ENCODE measurements around the gene RALGPS2. TPM values are rescaled to one million over a fixed set of nuclear protein-coding genes. Genes with fewer than 3 reads are reported as not detected.

The RALGPS2 gene
- total RNA-seq, 5 donors from 2014 or later (not counting 1 experiment from before 2014, with no cell fraction given), result 11.2 to 17.5 (median 12.4) TPM

- ChIA-PET POLR2A (no interaction called here), CTCF (no interaction called here)
- DNase-seq (no peak), ATAC-seq (replicated peaks in 1 of 4) (no peak)
- H3K27me3 ChIP-seq (replicated peaks in 1 of 2; ENCODE audit: control insufficient read depth in 2 of 2, extremely low read depth in 1 of 2, insufficient read depth in 2 of 2, low read length in 1 of 2), result peaks cover 0 to 10% of the 10 kb centered on the region in 2 experiments
- no peak overlapping the region for H3K4me3 Mint-ChIP-seq
- H3K27me3 Mint-ChIP-seq, result peaks cover 0 to 9% of the 10 kb centered on the region in 2 donors
- no peaks in the 10 kb centered on the region for H3K9me3 ChIP-seq
- no peaks in the 10 kb centered on the region for H3K4me1 ChIP-seq (ENCODE audit: control insufficient read depth in 1 of 2, extremely low read depth in 1 of 2, insufficient read depth in 2 of 2, low read length in 2 of 2)
- no peak overlapping the region for H3K27ac ChIP-seq (ENCODE audit: low read length)
- H3K4me3 ChIP-seq (ENCODE audit: control insufficient read depth in 1 of 2, extremely low read depth in 1 of 2, low read length in 1 of 2), result no peak overlapping the region
- H3K36me3 Mint-ChIP-seq, result no peaks in the 10 kb centered on the region
- H3K27ac Mint-ChIP-seq, result no peak overlapping the region
- WGBS (ENCODE audit: insufficient coverage), result 80% methylated on average over 4 of the region's 5 CpGs
- no peaks in the 10 kb centered on the region for H3K36me3 ChIP-seq (ENCODE audit: control insufficient read depth in 2 of 2, extremely low read depth in 1 of 2, insufficient read depth in 1 of 2, low read length in 1 of 2)
- no peaks in the 10 kb centered on the region for H3K9me3 Mint-ChIP-seq
- no peaks in the 10 kb centered on the region for H3K4me1 Mint-ChIP-seq
These were observed 212.7 kb downstream of the RALGPS2 start for GRCh38 chr1:178937695-178938094.

- peaks cover 0 to 10% of the 10 kb centered on the region in 2 experiments for H3K27me3 ChIP-seq (replicated peaks in 1 of 2; ENCODE audit: control insufficient read depth in 2 of 2, extremely low read depth in 1 of 2, insufficient read depth in 2 of 2, low read length in 1 of 2)
- H3K36me3 ChIP-seq (ENCODE audit: control insufficient read depth in 2 of 2, extremely low read depth in 1 of 2, insufficient read depth in 1 of 2, low read length in 1 of 2), result no peaks in the 10 kb centered on the region
- WGBS (ENCODE audit: insufficient coverage), result 78% methylated on average over 7 of the region's 11 CpGs
- CTCF ChIA-PET, result no interaction called here
- ATAC-seq (replicated peaks in 1 of 4), result no peak
- no peak for DNase-seq
- no peaks in the 10 kb centered on the region for H3K36me3 Mint-ChIP-seq
- H3K4me1 ChIP-seq (ENCODE audit: control insufficient read depth in 1 of 2, extremely low read depth in 1 of 2, insufficient read depth in 2 of 2, low read length in 2 of 2), result no peaks in the 10 kb centered on the region
- no peak overlapping the region for H3K27ac Mint-ChIP-seq
- no peak overlapping the region for H3K27ac ChIP-seq (ENCODE audit: low read length)
- no peak overlapping the region for H3K4me3 ChIP-seq (ENCODE audit: control insufficient read depth in 1 of 2, extremely low read depth in 1 of 2, low read length in 1 of 2)
- H3K27me3 Mint-ChIP-seq, result peaks cover 0 to 9% of the 10 kb centered on the region in 2 donors
- H3K9me3 ChIP-seq, result no peaks in the 10 kb centered on the region
- POLR2A ChIA-PET, result no interaction called here
- no peaks in the 10 kb centered on the region for H3K9me3 Mint-ChIP-seq
- H3K4me3 Mint-ChIP-seq, result no peak overlapping the region
- H3K4me1 Mint-ChIP-seq, result no peaks in the 10 kb centered on the region
These were observed 213.3 kb downstream of the RALGPS2 start for GRCh38 chr1:178938101-178938958.

- Histone ChIP-seq H3K27ac (ENCODE audit: low read length) (no peak overlapping the region), H3K36me3 (ENCODE audit: control insufficient read depth in 2 of 2, extremely low read depth in 1 of 2, insufficient read depth in 1 of 2, low read length in 1 of 2) (no peaks in the 10 kb centered on the region), H3K9me3 (no peaks in the 10 kb centered on the region), H3K4me1 (ENCODE audit: control insufficient read depth in 1 of 2, extremely low read depth in 1 of 2, insufficient read depth in 2 of 2, low read length in 2 of 2) (no peaks in the 10 kb centered on the region), H3K27me3 (replicated peaks in 1 of 2; ENCODE audit: control insufficient read depth in 2 of 2, extremely low read depth in 1 of 2, insufficient read depth in 2 of 2, low read length in 1 of 2) (peaks cover 0 to 10% of the 10 kb centered on the region in 2 experiments), H3K4me3 (ENCODE audit: control insufficient read depth in 1 of 2, extremely low read depth in 1 of 2, low read length in 1 of 2) (no peak overlapping the region)
- DNase-seq (no peak), ATAC-seq (replicated peaks in 1 of 4) (no peak)
- POLR2A ChIA-PET, result no interaction called here
- H3K27me3 Mint-ChIP-seq, result peaks cover 4 to 9% of the 10 kb centered on the region in 2 donors
- CTCF ChIA-PET, result no interaction called here
- H3K9me3 Mint-ChIP-seq, result no peaks in the 10 kb centered on the region
- 85% methylated on average over 8 of the region's 10 CpGs for WGBS (ENCODE audit: insufficient coverage)
- no peak overlapping the region for H3K4me3 Mint-ChIP-seq
- H3K27ac Mint-ChIP-seq, result no peak overlapping the region
- H3K36me3 Mint-ChIP-seq, result no peaks in the 10 kb centered on the region
- H3K4me1 Mint-ChIP-seq, result no peaks in the 10 kb centered on the region
These were observed 213.9 kb downstream of the RALGPS2 start for GRCh38 chr1:178938959-178939317.

- Histone ChIP-seq H3K9me3 (no peaks in the 10 kb centered on the region), H3K27me3 (replicated peaks in 1 of 2; ENCODE audit: control insufficient read depth in 2 of 2, extremely low read depth in 1 of 2, insufficient read depth in 2 of 2, low read length in 1 of 2) (peaks cover 0 to 10% of the 10 kb centered on the region in 2 experiments), H3K27ac (ENCODE audit: low read length) (no peak overlapping the region), H3K36me3 (ENCODE audit: control insufficient read depth in 2 of 2, extremely low read depth in 1 of 2, insufficient read depth in 1 of 2, low read length in 1 of 2) (no peaks in the 10 kb centered on the region), H3K4me3 (ENCODE audit: control insufficient read depth in 1 of 2, extremely low read depth in 1 of 2, low read length in 1 of 2) (no peak overlapping the region), H3K4me1 (ENCODE audit: control insufficient read depth in 1 of 2, extremely low read depth in 1 of 2, insufficient read depth in 2 of 2, low read length in 2 of 2) (no peaks in the 10 kb centered on the region)
- H3K4me3 Mint-ChIP-seq, result no peak overlapping the region
- DNase-seq (no peak), ATAC-seq (replicated peaks in 1 of 4) (no peak)
- peaks cover 4 to 9% of the 10 kb centered on the region in 2 donors for H3K27me3 Mint-ChIP-seq
- H3K36me3 Mint-ChIP-seq, result no peaks in the 10 kb centered on the region
- ChIA-PET CTCF (no interaction called here), POLR2A (no interaction called here)
- H3K9me3 Mint-ChIP-seq, result no peaks in the 10 kb centered on the region
- no peak overlapping the region for H3K27ac Mint-ChIP-seq
- WGBS (ENCODE audit: insufficient coverage), result 64% methylated on average over 4 of the region's 15 CpGs
- H3K4me1 Mint-ChIP-seq, result no peaks in the 10 kb centered on the region
These were observed 214.5 kb downstream of the RALGPS2 start for GRCh38 chr1:178939338-178940067.

GRCh38 chr1:178940068-178940765 lies 215.2 kb downstream of the RALGPS2 start:
- Histone ChIP-seq H3K27ac (ENCODE audit: low read length) (no peak overlapping the region), H3K27me3 (replicated peaks in 1 of 2; ENCODE audit: control insufficient read depth in 2 of 2, extremely low read depth in 1 of 2, insufficient read depth in 2 of 2, low read length in 1 of 2) (peaks cover 0 to 10% of the 10 kb centered on the region in 2 experiments), H3K36me3 (ENCODE audit: control insufficient read depth in 2 of 2, extremely low read depth in 1 of 2, insufficient read depth in 1 of 2, low read length in 1 of 2) (no peaks in the 10 kb centered on the region), H3K9me3 (no peaks in the 10 kb centered on the region), H3K4me3 (ENCODE audit: control insufficient read depth in 1 of 2, extremely low read depth in 1 of 2, low read length in 1 of 2) (no peak overlapping the region), H3K4me1 (ENCODE audit: control insufficient read depth in 1 of 2, extremely low read depth in 1 of 2, insufficient read depth in 2 of 2, low read length in 2 of 2) (no peaks in the 10 kb centered on the region)
- ChIA-PET CTCF (no interaction called here), POLR2A (no interaction called here)
- 50% methylated on average over 1 of the region's 7 CpGs for WGBS (ENCODE audit: insufficient coverage)
- no peak for ATAC-seq (replicated peaks in 1 of 4)
- Mint-ChIP-seq H3K4me3 (no peak overlapping the region), H3K27me3 (peaks cover 6 to 10% of the 10 kb centered on the region in 2 donors), H3K9me3 (no peaks in the 10 kb centered on the region), H3K27ac (no peak overlapping the region), H3K4me1 (no peaks in the 10 kb centered on the region), H3K36me3 (no peaks in the 10 kb centered on the region)
- no peak for DNase-seq

- H3K36me3 ChIP-seq (ENCODE audit: control insufficient read depth in 2 of 2, extremely low read depth in 1 of 2, insufficient read depth in 1 of 2, low read length in 1 of 2), result no peaks in the 10 kb centered on the region
- no peaks in the 10 kb centered on the region for H3K4me1 Mint-ChIP-seq
- H3K4me3 Mint-ChIP-seq, result no peak overlapping the region
- H3K4me1 ChIP-seq (ENCODE audit: control insufficient read depth in 1 of 2, extremely low read depth in 1 of 2, insufficient read depth in 2 of 2, low read length in 2 of 2), result no peaks in the 10 kb centered on the region
- no peak overlapping the region for H3K27ac Mint-ChIP-seq
- H3K27me3 ChIP-seq (replicated peaks in 1 of 2; ENCODE audit: control insufficient read depth in 2 of 2, extremely low read depth in 1 of 2, insufficient read depth in 2 of 2, low read length in 1 of 2), result peaks cover 0 to 18% of the 10 kb centered on the region in 2 experiments
- no peak overlapping the region for H3K4me3 ChIP-seq (ENCODE audit: control insufficient read depth in 1 of 2, extremely low read depth in 1 of 2, low read length in 1 of 2)
- ChIA-PET POLR2A (no interaction called here), CTCF (no interaction called here)
- WGBS (ENCODE audit: insufficient coverage), result 70% methylated on average over 11 of the region's 11 CpGs
- H3K27me3 Mint-ChIP-seq, result peaks cover 6 to 11% of the 10 kb centered on the region in 2 donors
- DNase-seq, result no peak
- H3K9me3 Mint-ChIP-seq, result no peaks in the 10 kb centered on the region
- H3K9me3 ChIP-seq, result no peaks in the 10 kb centered on the region
- H3K27ac ChIP-seq (ENCODE audit: low read length), result no peak overlapping the region
- no peaks in the 10 kb centered on the region for H3K36me3 Mint-ChIP-seq
- ATAC-seq (replicated peaks in 1 of 4), result no peak
These were observed 216.2 kb downstream of the RALGPS2 start for GRCh38 chr1:178941261-178941689.

Data from T-cell (primary cell).